HEK293 (cell line): Measurements from ENCODE around the gene GAMT.

ENCODE experiments used
- CTCF ChIA-PET: fragments of 350-600 bp; formaldehyde crosslinking; extraction: SDS; loops from one replicate; lab custom pipeline; 2021; ENCODE audit warnings: antibody characterized with exemption; lab: Yijun Ruan, JAX
- POLR2A ChIA-PET: fragments of 300-600 bp; formaldehyde crosslinking; extraction: SDS; loops from one replicate; lab custom pipeline; 2020; ENCODE audit warnings: antibody characterized with exemption, inconsistent platforms; lab: Yijun Ruan, JAX
- H3K27ac ChIP-seq: fragments of 200-500 bp; sonication (Bioruptor generic); 2 replicates; pipeline ENCODE4 v1.5.1; 2014; ENCODE audit warnings: low read depth, low read length, control low read depth, inconsistent platforms; ENCODE audit errors: extremely low read depth
- H3K36me3 ChIP-seq, 2 experiments: fragments of 200-500 bp in 1 of 2; sonication (Bioruptor generic) in 1 of 2; 1 replicate in 1 of 2; 2 replicates in 1 of 2; pipeline ENCODE4 v1.5.1; 2014 to 2017; ENCODE audit warnings: inconsistent platforms in 2 of 2, low read length in 2 of 2; ENCODE audit not compliant: control insufficient read depth in 2 of 2, insufficient read depth in 1 of 2
- H3K4me1 ChIP-seq: fragments of 200-500 bp; sonication (Bioruptor generic); 2 replicates; pipeline ENCODE4 v1.5.1; 2014; ENCODE audit warnings: mild to moderate bottlenecking, low read length, inconsistent platforms; ENCODE audit not compliant: control insufficient read depth, insufficient read depth
- H3K4me3 ChIP-seq: 2 replicates; pipeline ENCODE4 v1.5.1; 2011; ENCODE audit warnings: low read depth, mild to moderate bottlenecking, control low read depth, low read length, moderate library complexity
- H3K9me3 ChIP-seq: fragments of 200-500 bp; sonication (Bioruptor generic); 2 replicates; pipeline ENCODE4 v1.5.1; 2014; ENCODE audit warnings: low read depth, low read length, inconsistent platforms; ENCODE audit not compliant: control insufficient read depth, insufficient read depth
- ELK4 ChIP-seq: IDR thresholded peaks from 2 replicates; pipeline ENCODE4 v1.6.1; 2011; ENCODE audit warnings: mild to moderate bottlenecking, low read depth, low read length, borderline replicate concordance
- GLIS2 ChIP-seq: fragments of 450-650 bp; formaldehyde crosslinking; IDR thresholded peaks from 2 replicates; pipeline ENCODE4 v1.5.1; 2016; ENCODE audit warnings: missing biosample characterization, missing genetic modification characterization
- HIC1 ChIP-seq: fragments of 450-650 bp; formaldehyde crosslinking; IDR thresholded peaks from 2 replicates; pipeline ENCODE4 v1.5.1; 2016; ENCODE audit warnings: missing biosample characterization, missing genetic modification characterization
- PATZ1 ChIP-seq: fragments of 450-650 bp; formaldehyde crosslinking; IDR thresholded peaks from 2 replicates; pipeline ENCODE4 v1.5.1; 2016; ENCODE audit warnings: missing biosample characterization, missing genetic modification characterization
- SCRT2 ChIP-seq: fragments of 450-650 bp; formaldehyde crosslinking; IDR thresholded peaks from 2 replicates; pipeline ENCODE4 v1.5.1; 2016; ENCODE audit warnings: missing biosample characterization, missing genetic modification characterization
- SP2 ChIP-seq: fragments of 450-650 bp; formaldehyde crosslinking; IDR thresholded peaks from 2 replicates; pipeline ENCODE4 v1.5.1; 2016; ENCODE audit warnings: missing biosample characterization, missing genetic modification characterization
- ZBTB21 ChIP-seq: fragments of 450-650 bp; formaldehyde crosslinking; IDR thresholded peaks from 2 replicates; pipeline ENCODE4 v1.5.1; 2017; ENCODE audit warnings: missing biosample characterization, missing genetic modification characterization
- ZBTB8A ChIP-seq: fragments of 450-650 bp; formaldehyde crosslinking; IDR thresholded peaks from 2 replicates; pipeline ENCODE4 v1.5.1; 2016; ENCODE audit warnings: missing biosample characterization, missing genetic modification characterization
- ZFHX2 ChIP-seq: fragments of 450-650 bp; formaldehyde crosslinking; conservative IDR thresholded peaks from 2 replicates; pipeline ENCODE4 v1.5.1; 2016; ENCODE audit warnings: missing biosample characterization, missing genetic modification characterization
- ZFP37 ChIP-seq: fragments of 450-650 bp; formaldehyde crosslinking; IDR thresholded peaks from 2 replicates; pipeline ENCODE4 v1.5.1; 2016; ENCODE audit warnings: missing biosample characterization, missing genetic modification characterization
- ZIC2 ChIP-seq: fragments of 450-650 bp; formaldehyde crosslinking; IDR thresholded peaks from 2 replicates; pipeline ENCODE4 v1.5.1; 2016; ENCODE audit warnings: missing biosample characterization, missing genetic modification characterization
- ZNF280C ChIP-seq: fragments of 450-650 bp; formaldehyde crosslinking; IDR thresholded peaks from 2 replicates; pipeline ENCODE4 v1.5.1; 2016; ENCODE audit warnings: missing biosample characterization, missing genetic modification characterization
- ZNF335 ChIP-seq: fragments of 450-650 bp; formaldehyde crosslinking; conservative IDR thresholded peaks from 2 replicates; pipeline ENCODE4 v1.5.1; 2016; ENCODE audit warnings: missing biosample characterization, missing genetic modification characterization
- ZNF341 ChIP-seq: fragments of 450-650 bp; formaldehyde crosslinking; IDR thresholded peaks from 2 replicates; pipeline ENCODE4; 2016; ENCODE audit warnings: low read depth, missing biosample characterization, missing genetic modification characterization
- ZNF660 ChIP-seq: fragments of 450-650 bp; IDR thresholded peaks from 2 replicates; pipeline ENCODE4 v1.5.1; 2018; ENCODE audit warnings: missing biosample characterization, mild to moderate bottlenecking, missing genetic modification characterization
- ZNF701 ChIP-seq: fragments of 450-650 bp; formaldehyde crosslinking; IDR thresholded peaks from 2 replicates; pipeline ENCODE4 v1.5.1; 2016; ENCODE audit warnings: missing biosample characterization, missing genetic modification characterization
- TF ChIP-seq, protein P1 (sequence below): fragments of 450-650 bp; formaldehyde crosslinking; IDR thresholded peaks from 2 replicates; pipeline ENCODE4 v1.5.1; 2016; ENCODE audit warnings: missing biosample characterization, missing genetic modification characterization
- TF ChIP-seq, protein P2 (sequence below): fragments of 450-650 bp; formaldehyde crosslinking; IDR thresholded peaks from 2 replicates; pipeline ENCODE4 v1.5.0; 2017; ENCODE audit warnings: missing biosample characterization, missing genetic modification characterization, borderline replicate concordance
- TF ChIP-seq, protein P3 (sequence below): fragments of 450-650 bp; formaldehyde crosslinking; IDR thresholded peaks from 2 replicates; pipeline ENCODE4 v1.5.1; 2017; ENCODE audit warnings: missing biosample characterization, mild to moderate bottlenecking, missing genetic modification characterization, moderate library complexity

GAMT gene

GRCh38 chr19:1409204-1410005 lies 8.1 kb upstream of the GAMT start (continued):
- TF ChIP-seq HIC1 (tag by site-specific recombination) = peak; percentile 17; the same call in 1 of the 2 replicates
- no peak for TF ChIP-seq ZNF280C (tag by site-specific recombination)
- TF ChIP-seq ELK4 = no peak
- no peak for TF ChIP-seq ZBTB21

DNA sequence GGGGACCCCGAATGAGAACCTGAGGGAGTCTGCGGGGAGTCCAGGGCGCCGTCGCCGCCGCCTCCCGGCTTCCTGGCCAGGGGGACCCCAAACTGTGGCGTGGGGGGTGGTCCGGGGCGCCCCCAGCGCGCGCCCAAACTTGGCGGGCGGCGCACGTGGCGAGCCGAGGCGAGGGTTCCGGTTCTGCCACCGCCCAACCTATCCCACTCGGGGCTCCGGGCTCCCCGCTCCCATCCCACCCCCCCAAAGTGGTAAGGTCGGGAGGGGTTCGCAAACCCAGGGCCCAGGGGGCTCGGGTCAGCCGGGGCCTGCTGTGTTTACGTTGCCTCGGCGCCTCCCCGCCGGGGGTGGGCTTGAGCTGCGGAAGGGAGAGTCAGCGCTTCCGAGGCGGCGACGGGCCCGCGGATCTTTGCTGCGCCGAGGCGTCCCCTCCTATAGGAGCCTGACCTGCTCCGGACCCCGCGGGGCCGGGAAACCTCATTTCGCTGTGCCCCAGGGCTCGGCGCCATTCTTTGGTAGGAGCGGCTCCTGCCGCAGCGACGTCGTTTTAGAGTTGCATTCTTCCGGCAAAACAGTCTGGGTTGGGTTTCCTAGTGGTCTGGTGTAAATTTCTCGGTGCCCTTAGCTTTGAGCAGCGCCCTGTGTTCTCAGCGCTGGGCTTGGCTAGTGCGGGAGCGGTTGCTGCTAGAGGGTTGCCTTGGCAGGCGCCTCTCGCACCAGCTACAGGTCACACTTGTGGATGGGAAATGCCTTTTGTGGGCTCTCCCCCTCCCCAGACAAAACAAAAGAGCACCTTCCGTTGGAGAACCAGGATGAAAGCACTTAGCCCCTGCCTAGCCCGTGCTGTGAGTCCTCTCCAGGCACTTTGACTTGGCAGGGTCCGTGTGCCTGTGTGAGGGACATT lies 7.2 kb upstream of the GAMT start:
- no peaks in the 10 kb centered on the region for H3K9me3 ChIP-seq
- POLR2A ChIA-PET = interaction anchor here (0.7 to 1.4 kb wide), 6 partner anchors 12 to 425 kb away, joined by 3 to 5 read pairs (median 4); partner anchors contain the start of gene CIRBP
- peak overlapping the region; percentile 98 for H3K27ac ChIP-seq
- peak overlapping the region; percentile 85 for H3K4me3 ChIP-seq
- peaks cover 9% of the 10 kb centered on the region for H3K4me1 ChIP-seq
- H3K36me3 ChIP-seq = peaks cover 0 to 48% of the 10 kb centered on the region in 2 experiments; a peak in 2 of 3 replicates
- CTCF ChIA-PET = no interaction called here
- TF ChIP-seq, protein P1, sequence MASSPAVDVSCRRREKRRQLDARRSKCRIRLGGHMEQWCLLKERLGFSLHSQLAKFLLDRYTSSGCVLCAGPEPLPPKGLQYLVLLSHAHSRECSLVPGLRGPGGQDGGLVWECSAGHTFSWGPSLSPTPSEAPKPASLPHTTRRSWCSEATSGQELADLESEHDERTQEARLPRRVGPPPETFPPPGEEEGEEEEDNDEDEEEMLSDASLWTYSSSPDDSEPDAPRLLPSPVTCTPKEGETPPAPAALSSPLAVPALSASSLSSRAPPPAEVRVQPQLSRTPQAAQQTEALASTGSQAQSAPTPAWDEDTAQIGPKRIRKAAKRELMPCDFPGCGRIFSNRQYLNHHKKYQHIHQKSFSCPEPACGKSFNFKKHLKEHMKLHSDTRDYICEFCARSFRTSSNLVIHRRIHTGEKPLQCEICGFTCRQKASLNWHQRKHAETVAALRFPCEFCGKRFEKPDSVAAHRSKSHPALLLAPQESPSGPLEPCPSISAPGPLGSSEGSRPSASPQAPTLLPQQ (tag by site-specific recombination) = no peak
- TF ChIP-seq ZBTB8A (0 out of 2 replicates have a peak, but pooled peaks have one; percentile 30), ZNF701 (tag by site-specific recombination) (no peak), PATZ1 (tag by site-specific recombination) (peak; percentile 76), ZFP37 (tag by site-specific recombination) (0 out of 2 replicates have a peak, but pooled peaks have one; percentile 16), ZIC2 (tag by site-specific recombination) (peak; percentile 52; the same call in 1 of the 2 replicates), ZNF341 (tag by site-specific recombination) (peak; percentile 55), ZFHX2 (0 out of 2 replicates have a peak, but pooled peaks have one; percentile 20), GLIS2 (tag by site-specific recombination) (peak; percentile 82; the same call in 1 of the 2 replicates), SP2 (tag by site-specific recombination) (peak; percentile 84), ZNF660 (0 out of 2 replicates have a peak, but pooled peaks have one; percentile 13), SCRT2 (peak; percentile 99), ZNF335 (peak; percentile 39)
- TF ChIP-seq, protein P2, sequence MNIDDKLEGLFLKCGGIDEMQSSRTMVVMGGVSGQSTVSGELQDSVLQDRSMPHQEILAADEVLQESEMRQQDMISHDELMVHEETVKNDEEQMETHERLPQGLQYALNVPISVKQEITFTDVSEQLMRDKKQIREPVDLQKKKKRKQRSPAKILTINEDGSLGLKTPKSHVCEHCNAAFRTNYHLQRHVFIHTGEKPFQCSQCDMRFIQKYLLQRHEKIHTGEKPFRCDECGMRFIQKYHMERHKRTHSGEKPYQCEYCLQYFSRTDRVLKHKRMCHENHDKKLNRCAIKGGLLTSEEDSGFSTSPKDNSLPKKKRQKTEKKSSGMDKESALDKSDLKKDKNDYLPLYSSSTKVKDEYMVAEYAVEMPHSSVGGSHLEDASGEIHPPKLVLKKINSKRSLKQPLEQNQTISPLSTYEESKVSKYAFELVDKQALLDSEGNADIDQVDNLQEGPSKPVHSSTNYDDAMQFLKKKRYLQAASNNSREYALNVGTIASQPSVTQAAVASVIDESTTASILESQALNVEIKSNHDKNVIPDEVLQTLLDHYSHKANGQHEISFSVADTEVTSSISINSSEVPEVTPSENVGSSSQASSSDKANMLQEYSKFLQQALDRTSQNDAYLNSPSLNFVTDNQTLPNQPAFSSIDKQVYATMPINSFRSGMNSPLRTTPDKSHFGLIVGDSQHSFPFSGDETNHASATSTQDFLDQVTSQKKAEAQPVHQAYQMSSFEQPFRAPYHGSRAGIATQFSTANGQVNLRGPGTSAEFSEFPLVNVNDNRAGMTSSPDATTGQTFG (tag by site-specific recombination) = no peak
- TF ChIP-seq, protein P3, sequence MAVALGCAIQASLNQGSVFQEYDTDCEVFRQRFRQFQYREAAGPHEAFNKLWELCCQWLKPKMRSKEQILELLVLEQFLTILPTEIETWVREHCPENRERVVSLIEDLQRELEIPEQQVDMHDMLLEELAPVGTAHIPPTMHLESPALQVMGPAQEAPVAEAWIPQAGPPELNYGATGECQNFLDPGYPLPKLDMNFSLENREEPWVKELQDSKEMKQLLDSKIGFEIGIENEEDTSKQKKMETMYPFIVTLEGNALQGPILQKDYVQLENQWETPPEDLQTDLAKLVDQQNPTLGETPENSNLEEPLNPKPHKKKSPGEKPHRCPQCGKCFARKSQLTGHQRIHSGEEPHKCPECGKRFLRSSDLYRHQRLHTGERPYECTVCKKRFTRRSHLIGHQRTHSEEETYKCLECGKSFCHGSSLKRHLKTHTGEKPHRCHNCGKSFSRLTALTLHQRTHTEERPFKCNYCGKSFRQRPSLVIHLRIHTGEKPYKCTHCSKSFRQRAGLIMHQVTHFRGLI (tag by site-specific recombination) = peak; percentile 33; the same call in 1 of the 2 replicates
